ENCODE measurements around the gene MRGPRG. TPM values are rescaled to one million over a fixed set of nuclear protein-coding genes. Genes with fewer than 3 reads are reported as not detected.

The MRGPRG gene
- total and polyA plus RNA-seq, 2 of the 4 experiments (the other 2 are of a cell fraction), result not detected

GRCh38 chr11:3207526-3208189, 11.0 kb downstream of the MRGPRG start:
- Histone ChIP-seq H2AFZ (replicated peaks; ENCODE audit: low read length, poor library complexity) (no peak overlapping the region), H2AK9ac (replicated peaks; ENCODE audit: low read depth, low read length, poor library complexity) (no peak overlapping the region), H3K18ac (ENCODE audit: low read depth, low read length) (no peak overlapping the region), H3K23ac (ENCODE audit: low read depth, low read length) (no peak overlapping the region), H3K27ac (ENCODE audit: insufficient read depth, low read length) (no peak overlapping the region), H3K9ac (ENCODE audit: low read depth, low read length) (no peak overlapping the region), H3K9me1 (ENCODE audit: insufficient read depth, low read length) (no peaks in the 10 kb centered on the region), H3K27me3 (ENCODE audit: control insufficient read depth, insufficient read depth, low read length) (peaks cover 42% of the 10 kb centered on the region), H3K36me3 (ENCODE audit: control insufficient read depth, insufficient read depth, low read length) (no peaks in the 10 kb centered on the region), H3K4ac (ENCODE audit: low read depth, low read length) (no peak overlapping the region), H3K4me2 (ENCODE audit: low read depth, low read length) (no peak overlapping the region), H4K20me1 (ENCODE audit: insufficient read depth, low read length) (no peaks in the 10 kb centered on the region), H3K79me1 (ENCODE audit: low read depth in 1 of 2, low read length in 2 of 2) (no peaks in the 10 kb centered on the region), H2AK5ac (ENCODE audit: low read depth, low read length) (no peak overlapping the region), H3K9me3 (ENCODE audit: control insufficient read depth, insufficient read depth, low read length) (peaks cover 9% of the 10 kb centered on the region), H3K4me3 (ENCODE audit: insufficient read depth, low read depth, low read length) (no peak overlapping the region), H2BK20ac (ENCODE audit: low read depth, low read length) (no peak overlapping the region), H2BK120ac (ENCODE audit: low read depth, low read length) (no peak overlapping the region), H3K14ac (replicated peaks; ENCODE audit: low read depth, low read length) (no peak overlapping the region), H4K5ac (ENCODE audit: low read depth, low read length) (no peak overlapping the region), H2BK5ac (ENCODE audit: low read depth, low read length, poor library complexity, severe bottlenecking) (no peak overlapping the region), H3K56ac (ENCODE audit: extremely low read depth, insufficient read depth, low read length) (no peak overlapping the region), H2BK15ac (ENCODE audit: low read depth, low read length) (no peak overlapping the region), H4K91ac (ENCODE audit: insufficient read depth, low read depth, low read length) (no peak overlapping the region), H3K4me1 (ENCODE audit: control insufficient read depth, insufficient read depth, low read length) (no peaks in the 10 kb centered on the region; the same call in 1 of the 2 replicates), H4K8ac (ENCODE audit: low read depth in 2 of 2, low read length in 2 of 2) (no peak overlapping the region)
- BruUV-seq (replicated peaks), result no TSS peak
- intact Hi-C loops (cut with micrococcal nuclease) (no loop called here), dilution Hi-C loops (cut with HindIII; ENCODE audit: low sequenced_read_pairs, unreplicated experiment) (no loop called here), in situ Hi-C loops (cut with MboI; ENCODE audit: low sequenced_read_pairs) (no loop called here)
- ATAC-seq (ENCODE audit: low read depth) (no peak), DNase-seq (no peak)
- ChIA-PET CTCF (interaction anchor here (0.8 kb wide), 1 partner anchor 13 kb away, joined by 5 read pairs; no protein-coding TSS in a partner anchor), POLR2A (ENCODE audit: unreplicated experiment) (no interaction called here)
- TF ChIP-seq CEBPB (IDR thresholded peaks at IDR 0.05; ENCODE audit: low read depth, low read length) (no peak), BHLHE40 (IDR thresholded peaks at IDR 0.05; ENCODE audit: low read depth, low read length) (no peak)
- WGBS, 2 experiments (ENCODE audit: extremely low coverage in 2 of 2, insufficient read length in 1 of 2), result 20% methylated on average over 1 of the region's 8 CpGs; no CpG with 5 or more reads in 1 of the 2 experiments

Data from IMR-90 (cell line).